ENCODE data around the gene NCOA6.

- TF ChIP-seq GABPA (IDR thresholded peaks at IDR 0.05; ENCODE audit: low read depth) = no peak
- no peak for TF ChIP-seq POLR2AphosphoS5 (IDR thresholded peaks at IDR 0.05; ENCODE audit: low read depth)
Measured at GRCh38 chr20:34829191-34829590, 3.7 kb upstream of the NCOA6 start.

Measured in HL-60 (cell line).